OCI-LY1 (cell line): Measurements from ENCODE around the gene SPSB4.

Experiments used
- H2AFZ ChIP-seq: fragments of 200-600 bp; sonication (generic), shearing (Covaris generic); 2 replicates; pipeline ENCODE4 v1.6.0; 2014; ENCODE audit warnings: antibody characterized with exemption, mild to moderate bottlenecking, low read length
- H3F3A ChIP-seq: fragments of 200-600 bp; sonication (generic), shearing (Covaris generic); 2 replicates; pipeline ENCODE4 v1.6.0; 2014; ENCODE audit warnings: mild to moderate bottlenecking, antibody characterized with exemption, low read length, moderate library complexity; ENCODE audit not compliant: insufficient read depth
- H3K27ac ChIP-seq: fragments of 200-600 bp; sonication (generic); 2 replicates; pipeline ENCODE4 v1.5.1; 2014; ENCODE audit warnings: low read length, mixed run types, mild to moderate bottlenecking, low read depth; ENCODE audit not compliant: poor library complexity, severe bottlenecking
- H3K27me3 ChIP-seq: fragments of 200-600 bp; sonication (generic); 2 replicates; pipeline ENCODE4 v1.6.0; 2014; ENCODE audit warnings: antibody characterized with exemption, mild to moderate bottlenecking, low read length, moderate library complexity; ENCODE audit not compliant: insufficient read depth
- H3K36me3 ChIP-seq: fragments of 200-600 bp; sonication (generic); 2 replicates; pipeline ENCODE4 v1.6.1; 2014; ENCODE audit warnings: mild to moderate bottlenecking, antibody characterized with exemption, low read length, moderate library complexity, mixed read lengths; ENCODE audit not compliant: insufficient read depth
- H3K4me1 ChIP-seq: fragments of 200-600 bp; sonication (generic); 2 replicates; pipeline ENCODE4 v1.5.1; 2014; ENCODE audit warnings: mild to moderate bottlenecking, low read length, moderate library complexity; ENCODE audit not compliant: insufficient read depth, severe bottlenecking
- H3K4me2 ChIP-seq: fragments of 200-600 bp; sonication (generic), shearing (Covaris generic); 2 replicates; pipeline ENCODE4 v1.6.1; 2014; ENCODE audit warnings: low read length
- H3K4me3 ChIP-seq: fragments of 200-600 bp; sonication (generic); 2 replicates; pipeline ENCODE4 v1.5.1; 2014; ENCODE audit warnings: low read length, low read depth, mild to moderate bottlenecking, mixed read lengths; ENCODE audit not compliant: poor library complexity, severe bottlenecking
- H3K79me2 ChIP-seq: fragments of 200-600 bp; shearing (Covaris generic); 2 replicates; pipeline ENCODE4 v1.6.1; 2016; ENCODE audit warnings: mixed run types, low read length, mixed read lengths; ENCODE audit not compliant: insufficient read depth
- H3K9ac ChIP-seq: fragments of 200-600 bp; sonication (generic), shearing (Covaris generic); 2 replicates; pipeline ENCODE4 v1.6.1; 2014; ENCODE audit warnings: mild to moderate bottlenecking, low read length, mixed read lengths
- H3K9me2 ChIP-seq: fragments of 200-600 bp; sonication (generic), shearing (Covaris generic); 2 replicates; pipeline ENCODE4 v1.6.1; 2014; ENCODE audit warnings: low read depth, mild to moderate bottlenecking, low read length, mixed read lengths
- H3K9me3 ChIP-seq: fragments of 200-600 bp; shearing (Covaris generic); 2 replicates; pipeline ENCODE4 v1.6.1; 2014; ENCODE audit warnings: low read length, mixed read lengths
- H4K20me1 ChIP-seq: fragments of 200-600 bp; sonication (generic), shearing (Covaris generic); 2 replicates; pipeline ENCODE4 v1.6.0; 2016; ENCODE audit warnings: mild to moderate bottlenecking, low read length; ENCODE audit not compliant: insufficient read depth
- EZH2 ChIP-seq: fragments of 200-600 bp; sonication (generic), shearing (Covaris generic); IDR thresholded peaks from 2 replicates; pipeline ENCODE4 v1.8.0; 2017; ENCODE audit warnings: borderline replicate concordance, mixed run types, mild to moderate bottlenecking, antibody characterized with exemption, low read length, moderate library complexity, mixed read lengths
- TF ChIP-seq, protein P1 (sequence below): fragments of 200-600 bp; sonication (generic), shearing (Covaris generic); IDR thresholded peaks from 2 replicates; pipeline ENCODE4 v1.5.1; 2017; ENCODE audit warnings: mild to moderate bottlenecking, antibody characterized with exemption, low read length, moderate library complexity, mixed read lengths

The SPSB4 gene

DNA sequence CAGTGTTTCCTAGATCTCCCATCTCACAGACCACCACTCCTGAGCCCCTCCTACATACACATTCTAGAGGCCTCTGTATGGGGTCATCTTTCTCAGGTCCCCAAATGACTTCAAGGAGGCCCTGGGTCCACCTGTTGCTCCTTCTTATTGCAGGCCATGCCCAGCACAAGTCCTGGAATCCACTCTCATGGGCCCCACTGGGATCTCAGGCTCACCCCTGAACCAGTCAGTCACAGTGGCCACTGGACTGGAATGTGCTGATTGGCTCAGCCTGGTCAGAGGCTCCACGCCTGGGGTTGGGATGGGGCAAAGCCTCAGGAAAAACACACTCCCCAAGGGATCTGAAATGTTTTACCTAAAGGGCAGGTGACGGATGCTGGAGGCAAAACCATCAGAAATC is 55.7 kb downstream of the SPSB4 start:
- no peak overlapping the region for H2AFZ ChIP-seq
- H3K36me3 ChIP-seq: no peaks in the 10 kb centered on the region
- TF ChIP-seq, protein P1, sequence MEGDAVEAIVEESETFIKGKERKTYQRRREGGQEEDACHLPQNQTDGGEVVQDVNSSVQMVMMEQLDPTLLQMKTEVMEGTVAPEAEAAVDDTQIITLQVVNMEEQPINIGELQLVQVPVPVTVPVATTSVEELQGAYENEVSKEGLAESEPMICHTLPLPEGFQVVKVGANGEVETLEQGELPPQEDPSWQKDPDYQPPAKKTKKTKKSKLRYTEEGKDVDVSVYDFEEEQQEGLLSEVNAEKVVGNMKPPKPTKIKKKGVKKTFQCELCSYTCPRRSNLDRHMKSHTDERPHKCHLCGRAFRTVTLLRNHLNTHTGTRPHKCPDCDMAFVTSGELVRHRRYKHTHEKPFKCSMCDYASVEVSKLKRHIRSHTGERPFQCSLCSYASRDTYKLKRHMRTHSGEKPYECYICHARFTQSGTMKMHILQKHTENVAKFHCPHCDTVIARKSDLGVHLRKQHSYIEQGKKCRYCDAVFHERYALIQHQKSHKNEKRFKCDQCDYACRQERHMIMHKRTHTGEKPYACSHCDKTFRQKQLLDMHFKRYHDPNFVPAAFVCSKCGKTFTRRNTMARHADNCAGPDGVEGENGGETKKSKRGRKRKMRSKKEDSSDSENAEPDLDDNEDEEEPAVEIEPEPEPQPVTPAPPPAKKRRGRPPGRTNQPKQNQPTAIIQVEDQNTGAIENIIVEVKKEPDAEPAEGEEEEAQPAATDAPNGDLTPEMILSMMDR: no peak
- TF ChIP-seq EZH2: no peak

DNA sequence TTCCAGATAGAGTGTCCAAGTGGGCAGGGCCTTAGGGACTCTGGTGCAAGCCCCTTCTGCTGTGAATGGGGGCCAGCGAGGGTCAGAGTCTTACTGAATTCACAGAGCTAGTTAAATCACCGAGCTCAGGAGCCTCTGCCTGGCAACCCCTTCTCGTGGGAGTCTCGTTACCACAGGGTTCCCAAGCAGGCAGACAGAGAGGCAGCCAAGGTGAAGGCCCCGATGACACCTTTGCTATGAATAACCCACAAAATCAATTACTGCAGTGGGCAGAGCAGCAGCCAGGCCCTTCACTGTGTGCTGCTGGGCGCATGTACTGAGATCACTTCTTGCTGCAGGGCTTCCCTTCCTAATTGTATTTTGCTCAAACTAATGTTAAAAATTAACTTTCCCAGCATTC is 56.9 kb downstream of the SPSB4 start:
- H3K9me3 ChIP-seq: no peaks in the 10 kb centered on the region
- no peaks in the 10 kb centered on the region for H4K20me1 ChIP-seq
- H3K79me2 ChIP-seq: no peaks in the 10 kb centered on the region
- TF ChIP-seq EZH2: no peak
- TF ChIP-seq, protein P1: no peak
- H3K9me2 ChIP-seq: no peaks in the 10 kb centered on the region
- H3K9ac ChIP-seq: no peak overlapping the region
- H3K4me1 ChIP-seq: no peaks in the 10 kb centered on the region
- no peaks in the 10 kb centered on the region for H3K36me3 ChIP-seq
- H2AFZ ChIP-seq: no peak overlapping the region
- H3K4me2 ChIP-seq: no peak overlapping the region
- H3K27ac ChIP-seq: no peak overlapping the region
- no peaks in the 10 kb centered on the region for H3F3A ChIP-seq
- H3K4me3 ChIP-seq: no peak overlapping the region
- H3K27me3 ChIP-seq: peaks cover 8% of the 10 kb centered on the region; the same call in 1 of the 2 replicates

More for the DNA sequence above, 55.7 kb downstream of the SPSB4 start:
- Histone ChIP-seq H3F3A (no peaks in the 10 kb centered on the region), H3K27ac (no peak overlapping the region), H3K27me3 (peaks cover 4% of the 10 kb centered on the region; the same call in 1 of the 2 replicates), H3K9ac (no peak overlapping the region), H3K9me3 (no peaks in the 10 kb centered on the region), H3K4me1 (no peaks in the 10 kb centered on the region), H3K9me2 (no peaks in the 10 kb centered on the region), H3K4me2 (no peak overlapping the region), H4K20me1 (no peaks in the 10 kb centered on the region), H3K4me3 (no peak overlapping the region), H3K79me2 (no peaks in the 10 kb centered on the region)

DNA sequence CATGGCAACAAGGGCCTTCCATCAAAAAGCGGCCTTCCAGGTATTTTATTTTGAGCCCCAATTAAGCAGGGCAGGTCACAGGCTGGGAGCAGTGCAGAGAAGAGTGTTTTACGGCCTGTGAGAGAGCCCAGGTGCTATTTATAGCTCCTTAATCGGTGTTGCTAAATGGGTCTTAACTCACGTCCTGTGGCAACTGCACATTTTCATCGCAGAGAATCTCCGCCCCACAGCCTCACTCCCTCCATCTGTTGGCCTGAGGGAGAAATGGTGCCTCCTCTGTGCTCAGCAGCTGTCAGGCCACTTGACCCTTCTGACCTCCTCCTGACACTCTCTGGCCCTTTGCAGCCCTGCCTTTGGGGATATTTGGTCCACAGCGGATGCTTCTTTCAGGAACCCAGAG is 58.6 kb downstream of the SPSB4 start:
- no peak overlapping the region for H3K27ac ChIP-seq
- H3K9ac ChIP-seq: no peak overlapping the region
- H3F3A ChIP-seq: no peaks in the 10 kb centered on the region
- TF ChIP-seq, protein P1: no peak
- no peak for TF ChIP-seq EZH2
- no peak overlapping the region for H2AFZ ChIP-seq
- H3K9me3 ChIP-seq: no peaks in the 10 kb centered on the region
- no peaks in the 10 kb centered on the region for H3K36me3 ChIP-seq
- H3K79me2 ChIP-seq: no peaks in the 10 kb centered on the region
- no peaks in the 10 kb centered on the region for H3K4me1 ChIP-seq
- no peak overlapping the region for H3K4me2 ChIP-seq
- H3K27me3 ChIP-seq: peaks cover 13% of the 10 kb centered on the region; the same call in 1 of the 2 replicates
- no peaks in the 10 kb centered on the region for H3K9me2 ChIP-seq
- H3K4me3 ChIP-seq: no peak overlapping the region
- H4K20me1 ChIP-seq: no peaks in the 10 kb centered on the region
